GM23248 (cell line): ENCODE results near the gene WDPCP.

ENCODE experiments used
- EZH2 ChIP-seq: fragments of 200-600 bp; sonication (generic); IDR thresholded peaks from 2 replicates; pipeline ENCODE4 v1.6.1; 2018; ENCODE audit warnings: antibody characterized with exemption, mild to moderate bottlenecking; ENCODE audit not compliant: insufficient read depth, poor library complexity, severe bottlenecking
- EZH2phosphoT487 ChIP-seq: fragments of 200-600 bp; sonication (generic); IDR thresholded peaks from 2 replicates; pipeline ENCODE4 v1.6.1; 2018; ENCODE audit warnings: antibody characterized with exemption, moderate library complexity, mild to moderate bottlenecking, low read depth; ENCODE audit not compliant: insufficient read depth

GRCh38 chr2:63610525-63610924 lies 22.2 kb upstream of the WDPCP start:
- no peak for TF ChIP-seq EZH2
- no peak for TF ChIP-seq EZH2phosphoT487
